Sigmoid colon (tissue), 7 donors: Measurements from ENCODE around the gene KRT17. TPM values are rescaled to one million over a fixed set of nuclear protein-coding genes. Genes with fewer than 3 reads are reported as not detected.

Source experiments
- DNase-seq: peaks from one replicate; pipeline ENCODE4 v3.0.0-alpha.2; 2019
- H3K27ac ChIP-seq, 4 donors: fragments of 200-600 bp; sonication (generic); one replicate each; pipeline ENCODE4 v1.5.1; 2016 to 2019; ENCODE audit warnings: mild to moderate bottlenecking in 1 of 4
- H3K27me3 ChIP-seq, 3 donors: fragments of 200-600 bp; sonication (generic); one replicate each; pipeline ENCODE4 v1.5.1; 2019; ENCODE audit warnings: mild to moderate bottlenecking in 1 of 3
- H3K36me3 ChIP-seq, 4 donors: fragments of 200-600 bp; sonication (generic); one replicate each; pipeline ENCODE4 v1.5.1; 2016 to 2019
- H3K4me1 ChIP-seq, 4 donors: fragments of 200-600 bp; sonication (generic); one replicate each; pipeline ENCODE4 v1.5.1; 2017 to 2019
- H3K4me3 ChIP-seq, 4 donors: fragments of 200-600 bp; sonication (generic); one replicate each; pipeline ENCODE4 v1.5.1; 2017 to 2019; ENCODE audit warnings: mild to moderate bottlenecking in 2 of 4, moderate library complexity in 1 of 4
- H3K9me3 ChIP-seq, 4 donors: fragments of 200-600 bp in 3 of 4; sonication (generic) in 3 of 4; one replicate each; pipeline versions ENCODE4 v1.5.1 to v1.6.1; 2013 to 2019
- CTCF ChIP-seq, 4 experiments: fragments of 450-650 bp in 3 of 4; fragments of 200-600 bp in 1 of 4; IDR thresholded peaks; one replicate each; pipeline ENCODE4 v1.5.1; 2016 to 2019; ENCODE audit warnings: antibody characterized with exemption in 4 of 4, mild to moderate bottlenecking in 3 of 4, moderate library complexity in 2 of 4
- EP300 ChIP-seq, 4 donors: sonication (generic); formaldehyde crosslinking; IDR thresholded peaks; one replicate each; pipeline ENCODE4 v1.6.1; 2017; ENCODE audit warnings: antibody characterized with exemption in 4 of 4
- POLR2A ChIP-seq, 2 donors: fragments of 450-650 bp; IDR thresholded peaks; one replicate each; pipeline ENCODE4 v1.6.1; 2016; ENCODE audit warnings: antibody characterized with exemption in 2 of 2, mild to moderate bottlenecking in 2 of 2, moderate library complexity in 2 of 2
- POLR2AphosphoS5 ChIP-seq, 4 donors: sonication (generic); formaldehyde crosslinking; IDR thresholded peaks; one replicate each; pipeline ENCODE4 v1.6.1; 2017; ENCODE audit warnings: antibody characterized with exemption in 4 of 4
- WGBS, 2 donors: extraction: QIAGEN DNeasy Blood & Tissue Kit; methylation state at CpG; one replicate each; pipeline ENCODE4 v1.1.7; 2013; 5-methylcytosine and 5-hydroxymethylcytosine counted together
- intact Hi-C: fragments of 100-400 bp; cut with DNase I; formaldehyde crosslinking; loops from one replicate; pipeline ENCODE4 v1.15.1; 2023
- polyA plus RNA-seq, 3 donors: library from polyadenylated mRNA; stranded (reverse); fragments of 200-250 nt; gene quantifications; one replicate each; pipeline ENCODE4 v1.2.3, GENCODE V29; 2013
- total RNA-seq, 4 donors: library from RNA; depleted of rRNA; stranded (reverse); fragments of >200 nt; gene quantifications; one replicate each; pipeline ENCODE4 v1.1.0, GENCODE V29; 2016
- donor health status: healthy with polysubstance abuse.
- donor health status: Bipolar disorder and iron deficiency.
- donor health status: healthy.

The KRT17 gene
- total and polyA plus RNA-seq, 7 donors, result 0.17 to 5.3 (median 1.2) TPM; not detected in 4

DNA sequence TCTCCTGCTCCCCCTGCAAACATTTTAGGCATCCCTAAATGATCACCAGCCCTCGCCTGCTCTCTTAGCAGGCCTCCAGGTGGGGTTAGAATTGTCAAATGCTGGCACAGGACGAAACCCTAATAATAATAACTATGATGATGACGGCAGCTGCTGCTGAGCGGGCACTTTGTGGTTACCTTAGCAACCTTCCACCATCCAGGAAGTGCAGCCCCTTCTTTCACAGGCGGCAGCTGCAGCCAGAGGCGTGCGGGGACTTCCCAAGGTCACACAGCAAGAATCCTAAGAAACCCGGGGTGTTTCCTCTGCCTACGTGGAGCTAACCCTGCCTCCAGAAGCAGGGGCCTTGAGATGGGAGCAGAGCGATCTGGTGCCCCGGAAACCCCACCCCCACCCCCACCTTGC is 41.9 kb upstream of the KRT17 start:
- peak; percentile 75 for DNase-seq
- TF ChIP-seq POLR2A (IDR thresholded peaks at IDR 0.05) (no peak), POLR2AphosphoS5 (IDR thresholded peaks at IDR 0.05) (no peak), EP300 (IDR thresholded peaks at IDR 0.05) (no peak), CTCF (IDR thresholded peaks at IDR 0.05) (peak in 1 of 4 experiments; percentile 44)

DNA sequence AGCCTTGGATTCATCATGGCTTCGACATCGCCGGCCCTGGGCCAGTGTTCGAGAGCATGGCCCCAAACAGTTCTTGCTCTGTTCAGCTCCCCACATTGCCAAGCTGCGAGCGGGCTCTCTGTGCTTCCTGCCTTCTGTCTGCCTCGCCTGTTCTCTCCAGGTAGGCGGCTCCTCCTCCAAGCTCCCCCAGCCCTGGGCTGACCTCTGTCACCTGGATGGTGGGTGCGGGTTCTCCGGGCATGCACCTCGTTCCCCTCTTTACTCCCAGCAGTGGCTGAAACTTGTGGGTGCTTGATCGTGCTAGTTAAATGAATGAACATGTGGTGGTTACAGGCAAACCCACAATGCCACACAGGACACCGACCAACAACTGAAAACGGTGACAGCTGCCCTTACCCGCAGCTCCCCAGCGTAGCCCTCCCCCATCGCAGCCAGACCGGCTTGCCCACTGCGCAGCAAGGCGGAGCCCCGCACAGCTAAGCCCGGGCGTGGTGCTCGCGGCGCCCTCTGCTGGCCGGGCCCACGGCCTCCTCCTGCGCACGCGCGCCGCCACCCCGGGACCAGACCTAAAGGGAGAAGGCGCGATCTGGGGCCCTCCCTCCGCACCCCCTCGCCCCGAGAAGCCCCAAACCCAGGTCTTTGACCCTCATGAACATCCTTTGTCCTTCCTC is 41.3 kb upstream of the KRT17 start:
- no peaks in the 10 kb centered on the region for H3K36me3 ChIP-seq
- 1 to 2% methylated on average over 39 of the region's 39 CpGs for WGBS, 2 donors
- DNase-seq, result peak; percentile 93
- peak overlapping the region; percentile 86 to 92 (median 89) for H3K27ac ChIP-seq
- H3K4me3 ChIP-seq, result peak overlapping the region; percentile 41 to 54 (median 46)
- H3K27me3 ChIP-seq, result no peaks in the 10 kb centered on the region
- TF ChIP-seq EP300 (IDR thresholded peaks at IDR 0.05) (no peak), POLR2A (IDR thresholded peaks at IDR 0.05) (peak; percentile 43 to 68), POLR2AphosphoS5 (IDR thresholded peaks at IDR 0.05) (peak; percentile 50 to 83 (median 74)), CTCF (IDR thresholded peaks at IDR 0.05) (peak; percentile 90 to 94 (median 92))
- intact Hi-C loops, result loop anchor here (2.0 to 10.0 kb wide), 6 partner anchors 23 to 1361 kb away; partner anchors contain the start of genes EIF1, RARA and SMARCE1
- peaks cover 0 to 26% (median 17%) of the 10 kb centered on the region in 4 donors for H3K4me1 ChIP-seq
- H3K9me3 ChIP-seq, result no peaks in the 10 kb centered on the region

More for the DNA sequence above, 41.9 kb upstream of the KRT17 start:
- intact Hi-C loops, result loop anchor here (2.0 to 10.0 kb wide), 6 partner anchors 23 to 1361 kb away; partner anchors contain the start of genes EIF1, RARA and SMARCE1
- H3K27me3 ChIP-seq, result no peaks in the 10 kb centered on the region
- H3K4me3 ChIP-seq, result peak overlapping the region; percentile 41 to 54 (median 46)
- H3K27ac ChIP-seq, result peak overlapping the region; percentile 86 to 92 (median 89)
- H3K36me3 ChIP-seq, result no peaks in the 10 kb centered on the region
- H3K4me1 ChIP-seq, result peaks cover 0 to 26% (median 17%) of the 10 kb centered on the region in 4 donors
- H3K9me3 ChIP-seq, result no peaks in the 10 kb centered on the region
- WGBS, 2 donors, result 2 to 4% methylated on average over 11 of the region's 11 CpGs

GRCh38 chr17:41664587-41665565 is 40.5 kb upstream of the KRT17 start:
- no peak for DNase-seq
- Histone ChIP-seq H3K36me3 (no peaks in the 10 kb centered on the region), H3K9me3 (no peaks in the 10 kb centered on the region), H3K4me1 (peaks cover 0 to 26% (median 17%) of the 10 kb centered on the region in 4 donors), H3K4me3 (peak overlapping the region; percentile 41 to 54 (median 46)), H3K27me3 (no peaks in the 10 kb centered on the region), H3K27ac (peak overlapping the region in 3 of 4 donors; percentile 88 to 92 (median 90))
- TF ChIP-seq EP300 (IDR thresholded peaks at IDR 0.05), result no peak
- no peak for TF ChIP-seq POLR2AphosphoS5 (IDR thresholded peaks at IDR 0.05)
- intact Hi-C loops, result loop anchor here (5.0 to 10.0 kb wide), 4 partner anchors 863 to 1360 kb away; partner anchors contain the start of genes RARA and SMARCE1
- 37 to 54% methylated on average over 15 of the region's 15 CpGs for WGBS, 2 donors

DNA sequence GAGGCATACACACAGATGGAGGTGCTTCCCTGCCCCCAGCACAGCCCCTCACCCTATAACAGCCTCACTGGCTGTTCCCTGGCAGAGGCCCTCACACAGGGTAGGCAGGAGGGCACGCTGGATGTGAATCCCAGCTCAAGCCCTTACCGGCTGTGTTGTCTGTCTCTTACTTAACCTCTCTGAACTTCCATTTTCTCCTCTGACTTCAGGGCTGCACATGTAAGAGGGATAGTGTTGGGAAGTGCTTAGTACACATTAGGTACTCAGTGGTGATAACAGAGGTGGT is 39.7 kb upstream of the KRT17 start:
- Histone ChIP-seq H3K27ac (no peak overlapping the region), H3K4me1 (peaks cover 0 to 26% (median 17%) of the 10 kb centered on the region in 4 donors), H3K9me3 (no peaks in the 10 kb centered on the region), H3K36me3 (no peaks in the 10 kb centered on the region), H3K27me3 (no peaks in the 10 kb centered on the region), H3K4me3 (no peak overlapping the region)
- intact Hi-C loops, result loop anchor here (5.0 to 10.0 kb wide), 4 partner anchors 862 to 1359 kb away; partner anchors contain the start of genes RARA and SMARCE1
- 87 to 89% methylated on average over 2 of the region's 2 CpGs for WGBS, 2 donors
- TF ChIP-seq EP300 (IDR thresholded peaks at IDR 0.05) (no peak), POLR2A (IDR thresholded peaks at IDR 0.05) (no peak), POLR2AphosphoS5 (IDR thresholded peaks at IDR 0.05) (no peak), CTCF (IDR thresholded peaks at IDR 0.05) (no peak)
- no peak for DNase-seq
